ENCODE measurements around the gene RABAC1.

The RABAC1 gene

DNA sequence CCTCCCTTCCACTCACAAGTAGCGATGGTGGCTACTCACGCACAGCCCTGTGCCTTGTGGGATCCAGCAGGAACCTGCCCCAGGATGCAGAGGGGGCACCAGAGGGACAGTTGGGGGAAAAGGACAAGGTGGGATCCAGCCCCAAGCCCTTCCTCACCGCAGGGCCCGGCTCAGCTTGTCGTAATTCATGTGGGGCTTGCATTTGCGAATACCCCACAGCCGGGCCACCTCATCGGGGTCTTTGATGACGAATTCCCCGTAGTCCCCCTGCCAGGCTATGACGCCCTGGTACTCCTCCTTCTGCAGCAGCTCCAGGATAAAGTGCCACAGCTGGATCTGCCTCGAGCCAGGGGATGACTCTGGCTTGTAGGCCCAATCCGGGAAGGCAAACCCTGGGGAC, 49.4 kb downstream of the RABAC1 start:
- FAIRE-seq = no peak

DNA sequence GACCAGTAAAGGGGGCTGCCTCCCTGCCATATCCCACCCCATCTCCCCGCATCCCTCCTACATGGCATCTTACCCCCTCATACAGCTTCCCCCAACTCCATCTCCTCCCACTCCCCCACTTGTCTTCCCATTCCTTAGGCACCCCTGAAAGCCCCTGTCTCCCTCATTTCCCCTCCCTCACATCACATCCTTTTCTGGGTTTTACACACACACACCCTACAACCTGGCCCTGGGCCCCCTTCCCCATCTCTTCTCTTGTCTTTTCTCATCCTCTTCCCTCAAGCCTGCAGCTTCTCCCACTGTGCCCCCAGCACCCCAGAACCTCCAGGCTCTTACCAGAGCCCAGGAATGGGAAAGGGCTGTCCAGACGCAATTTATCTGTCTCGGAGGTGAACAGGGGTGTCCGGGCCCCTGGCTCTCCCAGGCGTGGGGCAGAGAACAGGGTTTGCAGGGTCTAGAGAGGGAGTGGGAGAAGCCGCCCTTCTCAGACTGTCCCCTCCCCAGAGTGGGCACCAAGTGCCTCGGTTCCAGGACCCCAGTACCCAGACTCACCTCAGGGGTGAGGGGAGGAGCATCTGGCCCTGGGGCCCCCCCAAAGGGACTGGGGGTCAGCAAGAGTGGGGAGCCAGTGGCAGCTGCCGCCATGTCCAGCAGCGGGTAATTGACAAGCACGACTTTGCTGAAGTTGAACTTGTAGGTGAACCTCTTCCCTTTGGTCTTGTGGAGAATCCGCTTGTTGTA, 50.2 kb downstream of the RABAC1 start:
- FAIRE-seq (no peak), DNase-seq (ENCODE audit: insufficient read length) (no peak)
- TF ChIP-seq POLR2A (IDR thresholded peaks at IDR 0.05; ENCODE audit: low read depth, low read length) (no peak), POLR2AphosphoS5 (IDR thresholded peaks at IDR 0.05; ENCODE audit: low read depth, low read length) (no peak), TAF1 (IDR thresholded peaks at IDR 0.05; ENCODE audit: borderline replicate concordance, low read depth, low read length) (no peak)

More for the DNA sequence above, 49.4 kb downstream of the RABAC1 start:
- no peak; the same call in 1 of the 2 replicates for TF ChIP-seq POLR2A (IDR thresholded peaks at IDR 0.05; ENCODE audit: low read depth, low read length)
- peak; percentile 41; the same call in 1 of the 2 replicates for TF ChIP-seq POLR2AphosphoS5 (IDR thresholded peaks at IDR 0.05; ENCODE audit: low read depth, low read length)
- TF ChIP-seq TAF1 (IDR thresholded peaks at IDR 0.05; ENCODE audit: borderline replicate concordance, low read depth, low read length) = no peak
- DNase-seq (ENCODE audit: insufficient read length) = no peak

DNA sequence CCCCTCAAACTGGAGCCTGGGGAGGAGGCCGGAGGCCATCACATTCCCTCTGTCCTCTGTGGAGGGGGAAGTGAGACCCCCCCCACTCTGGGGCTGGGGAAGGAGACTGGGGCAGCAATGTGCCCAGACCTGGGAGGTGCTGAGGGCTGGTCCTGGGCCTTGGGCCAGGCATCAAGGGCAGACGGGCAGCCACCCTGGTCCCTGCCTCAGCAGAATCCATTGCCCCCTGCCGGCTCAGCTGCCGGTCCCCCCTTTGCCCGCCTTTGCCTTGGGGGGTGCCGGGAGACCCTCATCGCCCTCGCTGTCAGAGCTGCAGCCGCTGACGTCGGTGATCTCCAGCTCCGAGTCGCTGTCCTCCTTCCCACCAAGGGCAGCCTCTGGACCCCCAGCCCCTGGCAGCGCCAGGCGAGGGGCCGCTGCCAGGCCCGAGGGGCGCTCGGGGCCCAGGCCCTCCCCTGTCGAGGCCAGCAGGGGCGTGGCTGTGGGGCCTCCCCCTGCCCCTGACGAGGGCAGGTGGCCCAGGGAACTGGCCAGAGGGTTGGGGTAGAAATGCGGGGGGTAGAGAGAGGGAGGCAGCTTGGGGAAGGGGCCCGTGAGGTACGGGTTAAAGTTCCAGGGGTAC, 51.0 kb downstream of the RABAC1 start:
- no peak for TF ChIP-seq POLR2A (IDR thresholded peaks at IDR 0.05; ENCODE audit: low read depth, low read length)
- TF ChIP-seq TAF1 (IDR thresholded peaks at IDR 0.05; ENCODE audit: borderline replicate concordance, low read depth, low read length) = no peak
- no peak for TF ChIP-seq POLR2AphosphoS5 (IDR thresholded peaks at IDR 0.05; ENCODE audit: low read depth, low read length)
- FAIRE-seq (no peak), DNase-seq (ENCODE audit: insufficient read length) (no peak)

- DNase-seq (ENCODE audit: insufficient read length) = no peak
- TF ChIP-seq POLR2A (IDR thresholded peaks at IDR 0.05; ENCODE audit: low read depth, low read length) = no peak
- no peak for TF ChIP-seq POLR2AphosphoS5 (IDR thresholded peaks at IDR 0.05; ENCODE audit: low read depth, low read length)
- no peak for TF ChIP-seq TAF1 (IDR thresholded peaks at IDR 0.05; ENCODE audit: borderline replicate concordance, low read depth, low read length)
- no peak for FAIRE-seq
These were observed 52.0 kb downstream of the RABAC1 start for GRCh38 chr19:41906916-41907680.
